Natural killer cell (primary cell): Measurements from ENCODE around the gene TMEM170B. TPM values are rescaled to one million over a fixed set of nuclear protein-coding genes. Genes with fewer than 3 reads are reported as not detected.

Source experiments
- ATAC-seq, 3 donors: fragments of 150-1000 bp in 2 of 3; fragments of 200-7000 bp in 1 of 3; cut with Tn5 transposase; 1 replicate in 1 of 3; 2 replicates in 2 of 3; pipeline ENCODE4 v1.10.0; 2021; ENCODE audit warnings: mild to moderate bottlenecking in 2 of 3, moderate library complexity in 2 of 3
- DNase-seq, 2 donors: peaks; one replicate each; pipeline versions ENCODE4 v3.0.0 to v3.0.0-alpha.2; 2013 to 2021; ENCODE audit warnings: mixed read lengths in 1 of 2
- H3K27ac ChIP-seq: one replicate; pipeline ENCODE4 v1.5.1; 2013; ENCODE audit warnings: mild to moderate bottlenecking, low read length
- H3K27me3 ChIP-seq: one replicate; pipeline ENCODE4 v1.6.1; 2013; ENCODE audit warnings: low read length; ENCODE audit not compliant: control insufficient read depth, insufficient read depth
- H3K36me3 ChIP-seq: one replicate; pipeline ENCODE4 v1.6.1; 2013; ENCODE audit warnings: low read length; ENCODE audit not compliant: control insufficient read depth, insufficient read depth
- H3K4me1 ChIP-seq: one replicate; pipeline ENCODE4 v1.6.1; 2013; ENCODE audit warnings: low read length; ENCODE audit not compliant: control insufficient read depth, insufficient read depth
- H3K4me3 ChIP-seq: one replicate; pipeline ENCODE4 v1.5.1; 2013; ENCODE audit warnings: low read length
- H3K9me3 ChIP-seq: one replicate; pipeline ENCODE4 v1.6.1; 2013; ENCODE audit warnings: low read length; ENCODE audit not compliant: control insufficient read depth, insufficient read depth
- H3K27ac Mint-ChIP-seq, 2 donors: one replicate each; pipeline ENCODE4 v1.8.0; 2022; ENCODE audit warnings: mild to moderate bottlenecking in 2 of 2, mixed read lengths in 2 of 2, moderate library complexity in 1 of 2
- H3K27me3 Mint-ChIP-seq, 2 donors: one replicate each; pipeline ENCODE4 v1.8.0; 2022; ENCODE audit warnings: low read depth in 2 of 2, mixed read lengths in 2 of 2
- H3K36me3 Mint-ChIP-seq: one replicate; pipeline ENCODE4 v1.8.0; 2022; ENCODE audit warnings: mixed read lengths
- H3K4me1 Mint-ChIP-seq, 2 donors: one replicate each; pipeline ENCODE4 v1.8.0; 2022; ENCODE audit warnings: mixed read lengths in 2 of 2
- H3K4me3 Mint-ChIP-seq: one replicate; pipeline ENCODE4 v1.8.0; 2022; ENCODE audit warnings: mild to moderate bottlenecking, moderate library complexity, mixed read lengths
- H3K9me3 Mint-ChIP-seq, 2 donors: one replicate each; pipeline ENCODE4 v1.8.0; 2022; ENCODE audit warnings: mixed read lengths in 2 of 2
- CTCF ChIP-seq: fragments of 200-600 bp; IDR thresholded peaks from one replicate; pipeline ENCODE4 v1.8.0; 2022; ENCODE audit warnings: antibody characterized with exemption
- WGBS: methylation state at CpG from one replicate; pipeline ENCODE4 v1.1.7; 2013; ENCODE audit warnings: missing lambda C conversion rate; ENCODE audit not compliant: insufficient coverage; 5-methylcytosine and 5-hydroxymethylcytosine counted together
- intact Hi-C: fragments of 100-400 bp; cut with micrococcal nuclease; formaldehyde crosslinking; loops from one replicate; pipeline ENCODE4 v1.14.2; 2022
- total RNA-seq, 4 donors: library from RNA; stranded (reverse); fragments of 120-200 nt in 1 of 4; gene quantifications; one replicate each; pipeline versions ENCODE4 v1.2.3 to v1.2.4, GENCODE V29; 2013 to 2022

The TMEM170B gene
- total RNA-seq, 3 donors from 2014 or later (not counting 1 experiment from before 2014, with no cell fraction given) = 1.8 to 3.6 (median 2.5) TPM

- H3K9me3 ChIP-seq = no peaks in the 10 kb centered on the region
- peaks cover 22 to 37% of the 10 kb centered on the region in 2 donors for H3K27me3 Mint-ChIP-seq
Measured at GRCh38 chr6:11604836-11605506, 67.4 kb downstream of the TMEM170B start.

GRCh38 chr6:11605507-11605905 is 68.0 kb downstream of the TMEM170B start:
- H3K4me3 ChIP-seq = no peak overlapping the region
- H3K27me3 ChIP-seq = no peaks in the 10 kb centered on the region
- no peaks in the 10 kb centered on the region for H3K9me3 ChIP-seq
- H3K36me3 ChIP-seq = no peaks in the 10 kb centered on the region
- 93% methylated on average over 4 of the region's 4 CpGs for WGBS
- no peak overlapping the region for H3K27ac ChIP-seq
- no peak for TF ChIP-seq CTCF
- no peaks in the 10 kb centered on the region for H3K4me1 ChIP-seq
- Mint-ChIP-seq H3K9me3 (no peaks in the 10 kb centered on the region), H3K4me3 (no peak overlapping the region), H3K27me3 (peaks cover 22 to 37% of the 10 kb centered on the region in 2 donors), H3K4me1 (no peaks in the 10 kb centered on the region), H3K36me3 (no peaks in the 10 kb centered on the region), H3K27ac (no peak overlapping the region)
- intact Hi-C loops = no loop called here
- no peak for DNase-seq
- no peak for ATAC-seq

More at GRCh38 chr6:11604836-11605506, 67.4 kb downstream of the TMEM170B start:
- Mint-ChIP-seq H3K9me3 (no peaks in the 10 kb centered on the region), H3K4me3 (no peak overlapping the region), H3K27ac (no peak overlapping the region), H3K36me3 (no peaks in the 10 kb centered on the region), H3K4me1 (no peaks in the 10 kb centered on the region)
- no peak for TF ChIP-seq CTCF
- ATAC-seq (no peak), DNase-seq (no peak)
- Histone ChIP-seq H3K27me3 (no peaks in the 10 kb centered on the region), H3K4me1 (no peaks in the 10 kb centered on the region), H3K4me3 (no peak overlapping the region), H3K36me3 (no peaks in the 10 kb centered on the region), H3K27ac (no peak overlapping the region)
- WGBS = 0% methylated on average over 1 of the region's 5 CpGs
- intact Hi-C loops = no loop called here

- H3K9me3 Mint-ChIP-seq = no peaks in the 10 kb centered on the region
- peaks cover 17 to 37% of the 10 kb centered on the region in 2 donors for H3K27me3 Mint-ChIP-seq
- ATAC-seq (no peak), DNase-seq (no peak)
- no peaks in the 10 kb centered on the region for H3K4me1 Mint-ChIP-seq
- Histone ChIP-seq H3K27me3 (no peaks in the 10 kb centered on the region), H3K4me1 (no peaks in the 10 kb centered on the region), H3K4me3 (no peak overlapping the region), H3K36me3 (no peaks in the 10 kb centered on the region), H3K27ac (no peak overlapping the region), H3K9me3 (no peaks in the 10 kb centered on the region)
- H3K36me3 Mint-ChIP-seq = no peaks in the 10 kb centered on the region
- H3K27ac Mint-ChIP-seq = no peak overlapping the region
- no peak overlapping the region for H3K4me3 Mint-ChIP-seq
- 71% methylated on average over 6 of the region's 6 CpGs for WGBS
- TF ChIP-seq CTCF = no peak
- intact Hi-C loops = no loop called here
Measured at GRCh38 chr6:11606332-11606731, 68.8 kb downstream of the TMEM170B start.

GRCh38 chr6:11607383-11607782 is 69.8 kb downstream of the TMEM170B start:
- Histone ChIP-seq H3K27me3 (no peaks in the 10 kb centered on the region), H3K4me3 (no peak overlapping the region), H3K9me3 (no peaks in the 10 kb centered on the region), H3K36me3 (no peaks in the 10 kb centered on the region), H3K4me1 (no peaks in the 10 kb centered on the region), H3K27ac (no peak overlapping the region)
- no peaks in the 10 kb centered on the region for H3K4me1 Mint-ChIP-seq
- H3K4me3 Mint-ChIP-seq = no peak overlapping the region
- WGBS = 95% methylated on average over 6 of the region's 7 CpGs
- H3K27ac Mint-ChIP-seq = no peak overlapping the region
- no peak for TF ChIP-seq CTCF
- H3K36me3 Mint-ChIP-seq = no peaks in the 10 kb centered on the region
- ATAC-seq (no peak), DNase-seq (no peak)
- peaks cover 17 to 37% of the 10 kb centered on the region in 2 donors for H3K27me3 Mint-ChIP-seq
- intact Hi-C loops = no loop called here
- no peaks in the 10 kb centered on the region for H3K9me3 Mint-ChIP-seq
